ENCODE data around the gene ELMO3.

The ELMO3 gene, protein sequence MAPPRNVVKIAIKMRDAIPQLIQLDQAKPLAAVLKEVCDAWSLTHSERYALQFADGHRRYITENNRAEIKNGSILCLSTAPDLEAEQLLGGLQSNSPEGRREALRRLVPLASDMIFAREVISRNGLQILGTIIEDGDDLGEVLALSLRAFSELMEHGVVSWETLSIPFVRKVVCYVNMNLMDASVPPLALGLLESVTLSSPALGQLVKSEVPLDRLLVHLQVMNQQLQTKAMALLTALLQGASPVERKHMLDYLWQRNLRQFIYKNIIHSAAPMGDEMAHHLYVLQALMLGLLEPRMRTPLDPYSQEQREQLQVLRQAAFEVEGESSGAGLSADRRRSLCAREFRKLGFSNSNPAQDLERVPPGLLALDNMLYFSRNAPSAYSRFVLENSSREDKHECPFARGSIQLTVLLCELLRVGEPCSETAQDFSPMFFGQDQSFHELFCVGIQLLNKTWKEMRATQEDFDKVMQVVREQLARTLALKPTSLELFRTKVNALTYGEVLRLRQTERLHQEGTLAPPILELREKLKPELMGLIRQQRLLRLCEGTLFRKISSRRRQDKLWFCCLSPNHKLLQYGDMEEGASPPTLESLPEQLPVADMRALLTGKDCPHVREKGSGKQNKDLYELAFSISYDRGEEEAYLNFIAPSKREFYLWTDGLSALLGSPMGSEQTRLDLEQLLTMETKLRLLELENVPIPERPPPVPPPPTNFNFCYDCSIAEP

DNA sequence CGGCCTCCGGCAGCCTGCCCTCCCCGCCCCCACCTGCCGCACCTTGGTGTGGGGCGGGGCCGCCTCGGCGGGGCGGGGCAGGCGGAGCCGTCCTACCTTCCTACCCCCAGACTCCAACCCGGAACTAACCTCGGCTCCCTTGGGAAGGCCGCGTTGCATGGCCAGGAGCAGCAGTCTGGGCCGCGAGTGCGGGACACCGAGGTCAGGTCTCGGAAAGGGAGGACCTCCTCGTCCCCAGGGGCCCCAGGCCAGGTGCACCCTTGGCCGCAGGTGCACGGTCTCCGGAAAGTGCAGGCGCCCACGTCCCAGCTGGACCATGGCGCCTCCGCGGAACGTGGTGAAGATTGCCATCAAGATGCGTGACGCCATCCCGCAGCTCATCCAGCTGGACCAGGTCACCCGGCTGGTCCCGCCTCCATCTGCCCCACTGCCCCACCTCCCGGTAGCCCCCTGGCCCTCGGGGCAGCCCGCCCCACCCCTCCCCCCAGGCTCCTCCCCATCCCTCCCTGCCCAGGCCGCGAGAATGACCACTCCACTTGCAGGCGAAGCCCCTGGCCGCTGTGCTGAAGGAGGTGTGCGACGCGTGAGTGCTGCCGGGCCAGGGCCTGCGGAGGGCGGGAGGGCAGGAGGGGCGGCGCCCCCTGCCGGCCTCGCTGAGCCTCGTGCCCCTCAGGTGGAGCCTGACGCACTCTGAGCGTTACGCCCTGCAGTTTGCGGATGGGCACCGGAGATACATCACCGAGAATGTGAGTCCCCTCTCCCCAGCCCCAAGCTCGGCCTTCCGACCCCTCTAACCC is at the start of gene ELMO3:
ELMO3 (plus strand) TSS at position 121 of the 797 bp plus-strand sequence; CDS start at position 317, 196 bp downstream.
- DNase-seq = no peak

GRCh38 chr16:67149276-67150046 is 49.5 kb upstream of the ELMO3 start:
- DNase-seq = no peak

DNA sequence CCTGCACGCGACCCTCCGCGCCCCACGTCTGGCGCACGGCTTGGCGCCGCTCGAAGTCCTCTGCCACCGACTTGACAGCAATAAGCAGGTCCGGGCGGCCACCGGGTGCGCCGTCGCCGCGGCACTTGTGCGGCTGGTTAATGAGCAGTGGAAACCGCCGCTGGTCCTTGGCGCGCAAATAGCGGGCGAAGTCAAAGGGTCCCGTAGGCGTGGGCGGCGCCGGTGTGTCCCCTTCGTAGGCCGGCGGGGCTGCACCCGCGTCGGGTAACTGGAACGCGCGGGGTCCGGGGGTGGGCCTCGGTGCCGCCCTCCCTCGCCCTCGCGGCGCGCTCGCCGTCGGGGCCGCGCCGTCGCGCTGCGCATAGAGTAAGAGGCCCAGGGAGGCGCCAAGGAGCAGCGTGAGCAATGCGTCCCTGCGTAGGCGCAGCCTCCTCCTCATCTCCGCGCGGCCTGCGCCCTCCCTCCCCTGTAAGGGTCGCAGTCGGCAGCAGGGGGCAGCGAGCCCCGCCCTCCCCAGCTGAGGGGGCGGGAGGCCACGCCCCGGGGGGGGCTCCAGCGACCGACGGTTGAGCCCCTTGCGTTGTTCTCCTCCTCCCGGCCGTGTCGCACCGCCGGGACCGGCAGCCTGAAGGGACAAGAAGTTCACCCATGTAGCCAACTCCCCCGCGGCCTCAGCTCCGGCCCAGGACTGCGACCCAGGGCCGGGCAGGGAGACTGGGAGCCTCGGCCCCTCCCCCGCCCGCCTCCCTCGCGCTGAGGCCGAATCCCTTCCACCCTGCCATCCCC is 48.7 kb upstream of the ELMO3 start:
- DNase-seq = peak; percentile 53

- peak; percentile 56 for DNase-seq
Observed at GRCh38 chr16:67150833-67151396, 48.0 kb upstream of the ELMO3 start, which contains the start of gene B3GNT9. Gene B3GNT9, minus strand, starts transcription at chr16:67150998. Its CDS starts 513 bp downstream, at chr16:67150485.

DNA sequence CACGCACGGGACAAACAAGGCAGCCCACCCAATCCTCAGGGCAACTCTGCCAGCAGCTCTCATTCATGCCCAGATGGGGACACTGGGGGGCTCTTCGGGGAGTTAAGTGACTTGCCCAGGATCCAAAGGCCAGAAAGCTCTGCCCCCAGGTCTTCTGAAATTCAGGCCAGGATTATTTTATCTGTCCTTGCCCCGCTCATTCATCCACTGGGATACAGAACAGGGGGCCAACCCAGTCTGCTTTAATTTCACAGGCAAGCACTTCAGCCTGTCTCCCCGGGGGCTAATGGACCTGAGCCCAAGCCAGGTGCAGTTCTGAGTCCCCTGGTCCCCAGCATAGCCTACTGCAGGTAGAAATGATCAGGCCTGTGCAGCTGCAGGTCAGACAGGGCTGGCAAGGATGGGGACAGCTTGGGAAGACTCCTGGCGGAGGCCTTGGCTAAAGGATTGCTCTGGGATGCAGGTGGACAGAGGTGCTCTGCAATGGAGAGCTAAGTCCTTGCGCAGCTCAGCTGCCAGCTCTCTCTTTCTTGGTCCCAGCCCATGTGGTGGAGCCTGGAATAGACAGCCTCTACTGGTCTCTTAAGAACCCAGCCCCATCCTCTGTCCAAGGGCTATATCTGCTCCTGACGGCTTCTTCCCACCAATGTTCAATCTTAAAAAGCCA is 47.4 kb upstream of the ELMO3 start:
- no peak for DNase-seq

DNA sequence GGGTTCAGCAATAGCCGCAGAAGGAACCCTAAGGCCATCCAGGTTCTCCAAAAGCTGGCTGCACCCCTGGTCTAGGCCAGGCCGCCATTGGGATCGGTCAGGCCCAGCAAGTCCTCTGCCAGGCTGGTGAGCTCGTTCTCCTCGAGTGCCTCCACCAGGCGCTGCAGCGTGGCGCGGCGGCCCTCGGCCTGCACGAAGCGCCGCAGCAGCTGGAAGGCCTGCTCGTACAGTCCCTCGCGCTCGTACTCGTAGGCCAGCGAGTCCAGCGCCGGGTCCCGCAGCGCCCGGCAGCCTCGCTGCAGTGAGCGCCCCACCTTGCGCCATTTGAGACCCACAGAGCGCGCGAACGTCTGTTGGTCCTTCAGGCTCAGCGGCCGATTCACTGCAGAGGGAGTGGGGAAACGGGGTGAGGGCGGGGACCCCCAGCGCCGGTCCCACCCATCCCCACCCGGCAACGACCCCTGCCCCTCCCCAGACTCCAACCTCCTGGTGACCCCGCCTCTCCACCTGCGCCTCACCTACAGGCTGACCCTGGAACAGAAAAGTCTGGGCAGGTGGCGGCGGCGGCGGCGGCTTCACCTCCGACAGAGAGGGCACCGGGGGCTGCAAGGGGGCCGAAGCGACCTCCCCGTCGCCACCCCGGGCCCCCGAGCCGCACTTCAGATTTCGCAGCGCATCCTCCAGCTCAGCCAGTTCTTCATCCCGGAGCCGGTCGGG is 44.2 kb upstream of the ELMO3 start:
- no peak for DNase-seq

DNA sequence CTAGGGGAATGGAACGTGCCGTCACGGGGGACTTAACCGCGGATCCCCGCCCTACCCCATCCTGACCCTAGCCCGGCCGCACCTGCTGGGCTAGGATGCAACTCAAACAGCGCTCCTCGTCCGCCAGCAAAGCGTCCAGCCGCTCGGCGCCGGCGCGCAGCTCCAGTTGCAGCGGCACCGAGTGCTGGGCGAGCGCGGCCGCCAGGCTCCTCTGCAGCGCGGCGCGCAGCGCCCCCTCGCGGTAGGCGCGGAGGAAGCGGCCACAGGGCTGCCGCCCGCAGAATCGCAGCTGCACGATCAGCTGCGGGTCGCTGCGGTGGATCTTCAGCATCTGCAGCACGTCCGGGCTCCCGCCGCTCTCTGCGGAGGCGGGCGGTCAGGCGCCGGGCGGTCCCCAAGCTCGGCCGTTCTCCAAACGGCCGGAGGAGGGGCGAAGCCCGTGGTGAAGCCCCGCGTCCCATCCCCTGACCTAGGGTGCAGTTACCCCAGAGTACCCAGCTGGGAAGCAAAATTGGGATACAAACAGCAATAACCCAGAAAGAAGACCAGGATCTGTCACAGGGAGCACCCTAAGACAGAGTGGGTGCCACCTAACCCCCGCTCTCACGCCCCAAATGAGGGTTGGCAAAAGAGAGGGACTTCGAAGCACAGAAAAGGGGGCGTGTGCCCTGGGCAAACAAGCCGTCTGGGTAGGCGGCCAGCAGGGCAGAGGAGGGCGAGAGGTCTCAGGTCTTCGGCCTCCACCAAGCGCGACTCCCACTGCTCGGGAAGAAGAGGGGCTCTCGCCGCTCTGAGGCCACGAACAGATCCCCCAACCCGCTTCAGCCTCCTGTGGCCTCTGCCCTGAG is 43.4 kb upstream of the ELMO3 start:
- peak; percentile 86 for DNase-seq

DNA sequence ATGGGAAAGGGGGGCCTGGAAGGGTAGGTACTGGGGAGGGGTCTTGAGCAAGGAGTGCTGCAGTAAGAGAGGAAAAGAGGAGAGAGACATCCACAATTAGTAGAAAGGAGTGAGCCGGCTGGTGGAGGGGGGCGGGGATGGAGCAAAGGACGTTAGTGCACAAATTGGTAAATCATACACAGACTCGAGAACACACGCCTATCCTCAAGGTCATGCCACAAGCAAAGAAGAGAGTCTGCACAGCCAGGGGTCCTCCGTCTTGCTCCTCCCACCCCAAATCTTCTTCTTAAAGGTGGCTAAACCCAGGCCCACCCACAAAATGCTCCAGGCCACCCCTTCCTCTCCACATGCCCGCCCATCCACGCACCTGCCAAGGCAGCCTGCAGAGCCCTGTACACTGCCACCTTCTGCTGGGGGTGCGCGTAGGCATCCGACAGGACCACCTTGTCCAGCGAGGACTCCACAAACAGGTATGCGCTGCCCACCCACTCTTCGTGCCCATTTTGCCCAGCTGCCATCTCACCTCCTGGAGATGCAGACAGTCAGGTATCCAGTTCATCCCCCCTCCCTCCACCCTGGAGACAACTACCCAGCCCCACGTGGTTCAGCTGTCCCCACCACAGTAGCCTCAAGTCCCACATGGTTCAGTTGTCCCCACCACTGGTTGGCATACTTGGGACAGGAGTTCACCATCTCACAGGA is 42.6 kb upstream of the ELMO3 start:
- no peak for DNase-seq

GRCh38 chr16:67157106-67157748 is 41.7 kb upstream of the ELMO3 start:
- no peak for DNase-seq

DNA sequence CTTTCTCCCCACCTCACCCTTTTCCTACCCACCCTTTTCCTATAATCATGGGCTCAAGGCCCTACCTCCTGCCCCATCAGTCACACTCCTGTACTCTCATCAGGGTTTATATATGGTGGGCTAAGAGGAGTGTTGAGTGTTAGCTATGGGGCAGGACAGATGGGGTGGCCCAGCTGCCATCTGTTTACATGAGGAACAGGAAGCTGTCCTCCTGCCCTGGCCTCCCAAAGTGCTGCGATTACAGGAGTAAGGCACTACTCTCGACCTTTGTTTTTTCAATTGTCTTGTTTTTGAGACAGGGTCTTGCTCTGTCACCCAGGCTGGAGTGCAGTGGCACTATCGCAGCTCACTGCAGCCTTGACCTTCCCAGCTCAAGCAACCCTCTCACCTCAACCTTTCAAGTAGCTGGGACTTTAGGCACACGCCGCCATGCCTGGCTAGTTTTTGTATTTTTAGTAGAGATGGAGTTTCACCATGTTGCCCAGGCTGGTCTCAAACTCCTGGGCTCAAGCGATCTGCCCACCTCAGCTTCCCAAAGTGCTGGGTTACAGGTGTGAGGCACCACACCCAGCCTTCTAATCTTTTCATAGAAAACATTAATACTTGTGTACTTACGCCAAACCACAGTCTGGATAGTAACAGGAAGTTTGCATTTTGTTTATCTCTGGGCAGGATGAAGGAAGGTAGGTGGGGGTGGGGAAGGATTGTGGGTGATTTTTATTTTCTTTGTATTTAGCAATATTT is 40.9 kb upstream of the ELMO3 start:
- DNase-seq = no peak

DNA sequence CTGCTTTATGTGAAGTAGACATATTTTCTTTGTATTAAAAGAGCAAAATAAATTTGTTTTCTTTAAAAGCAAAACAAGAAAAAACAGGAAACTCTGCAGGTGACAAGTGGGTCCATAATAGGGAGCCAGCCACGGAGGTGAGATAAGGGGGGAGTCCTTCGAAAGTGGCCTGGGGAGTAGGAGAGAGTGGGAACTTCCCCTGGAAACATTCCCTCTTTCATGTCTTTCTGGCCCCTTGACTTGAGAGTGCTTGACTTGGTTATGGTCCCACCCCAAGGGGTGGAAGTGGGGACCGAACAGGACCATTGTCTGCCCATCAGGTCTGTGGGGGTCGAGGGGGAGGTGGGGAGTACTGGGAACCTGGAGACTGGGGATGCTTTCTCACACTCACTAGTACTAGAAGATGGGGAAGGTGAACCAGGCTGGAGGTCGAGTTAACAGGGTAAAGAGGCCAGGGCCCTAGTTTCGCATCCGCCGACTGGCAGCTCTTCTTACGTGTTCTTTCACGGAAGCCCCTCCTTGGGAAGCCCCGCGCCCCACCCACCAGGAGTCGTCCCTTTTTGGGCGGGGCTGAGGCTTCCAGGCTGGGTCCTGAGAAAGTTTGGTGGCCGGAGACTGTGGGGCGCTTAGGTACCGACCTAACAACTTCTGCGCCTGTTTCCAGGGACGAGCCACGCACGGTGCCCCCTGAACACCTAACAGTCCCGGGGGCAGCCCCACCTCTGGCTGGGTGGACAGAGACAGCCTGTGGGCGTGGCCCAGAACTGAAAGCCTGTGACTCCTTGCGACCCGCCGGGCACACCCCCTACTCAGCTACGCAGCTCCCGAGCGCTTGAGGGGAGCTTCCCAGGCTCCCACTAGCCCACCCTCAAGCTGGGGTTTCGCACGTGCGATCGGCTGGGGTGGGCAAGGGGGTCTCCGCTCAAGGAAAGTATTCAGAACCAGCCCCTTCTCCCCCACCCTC is 40.0 kb upstream of the ELMO3 start:
- DNase-seq = peak; percentile 83

DNA sequence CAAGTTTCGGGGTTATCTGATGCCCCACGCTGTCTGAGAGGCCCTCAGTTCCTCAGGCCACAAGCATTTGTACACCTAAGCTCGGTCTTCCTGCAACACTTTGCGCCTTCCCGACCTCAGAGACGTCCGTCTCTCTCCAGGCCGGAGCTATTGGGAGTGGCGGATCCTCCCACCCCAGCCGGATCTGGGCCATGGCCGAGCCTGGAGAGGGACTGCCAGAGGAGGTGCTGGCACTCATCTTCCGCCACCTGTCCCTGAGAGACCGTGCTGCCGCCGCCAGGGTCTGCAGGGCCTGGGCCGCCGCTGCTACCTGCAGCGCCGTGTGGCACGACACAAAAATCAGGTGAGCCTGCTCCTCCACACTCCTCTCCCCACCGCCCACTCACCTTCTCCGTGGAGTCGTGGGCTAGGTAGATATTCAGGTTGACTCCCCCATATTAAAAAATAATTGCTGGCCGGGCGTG is 37.3 kb upstream of the ELMO3 start:
- no peak for DNase-seq

GRCh38 chr16:67162506-67163163 is 36.3 kb upstream of the ELMO3 start:
- no peak for DNase-seq

- DNase-seq = peak; percentile 44
Observed at GRCh38 chr16:67163164-67163998, 35.5 kb upstream of the ELMO3 start.
